ENCODE measurements around the gene PGGHG.
"Not testable (repeated sequence)": the region's sequence is repeated elsewhere in the genome, so short reads cannot be mapped to it uniquely, and the experiment has no call there.

Gene PGGHG

DNA sequence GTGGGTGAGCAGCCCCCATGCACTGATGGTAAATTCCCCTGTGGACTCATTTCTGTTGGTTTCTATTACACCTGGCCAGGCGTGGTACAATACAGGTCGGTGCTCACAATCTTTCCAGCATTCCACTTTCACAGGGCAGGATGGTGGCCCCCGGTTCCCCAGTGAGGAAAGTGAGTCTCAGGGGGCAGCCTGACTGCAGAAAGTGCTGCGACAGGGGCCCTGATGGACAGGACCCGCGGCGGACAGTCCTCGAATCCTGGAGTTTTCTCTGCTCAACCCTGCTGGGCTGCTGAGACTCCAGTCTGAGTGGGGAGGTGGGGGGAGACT lies 3.1 kb upstream of the PGGHG start:
- DNase-seq: no peak

DNA sequence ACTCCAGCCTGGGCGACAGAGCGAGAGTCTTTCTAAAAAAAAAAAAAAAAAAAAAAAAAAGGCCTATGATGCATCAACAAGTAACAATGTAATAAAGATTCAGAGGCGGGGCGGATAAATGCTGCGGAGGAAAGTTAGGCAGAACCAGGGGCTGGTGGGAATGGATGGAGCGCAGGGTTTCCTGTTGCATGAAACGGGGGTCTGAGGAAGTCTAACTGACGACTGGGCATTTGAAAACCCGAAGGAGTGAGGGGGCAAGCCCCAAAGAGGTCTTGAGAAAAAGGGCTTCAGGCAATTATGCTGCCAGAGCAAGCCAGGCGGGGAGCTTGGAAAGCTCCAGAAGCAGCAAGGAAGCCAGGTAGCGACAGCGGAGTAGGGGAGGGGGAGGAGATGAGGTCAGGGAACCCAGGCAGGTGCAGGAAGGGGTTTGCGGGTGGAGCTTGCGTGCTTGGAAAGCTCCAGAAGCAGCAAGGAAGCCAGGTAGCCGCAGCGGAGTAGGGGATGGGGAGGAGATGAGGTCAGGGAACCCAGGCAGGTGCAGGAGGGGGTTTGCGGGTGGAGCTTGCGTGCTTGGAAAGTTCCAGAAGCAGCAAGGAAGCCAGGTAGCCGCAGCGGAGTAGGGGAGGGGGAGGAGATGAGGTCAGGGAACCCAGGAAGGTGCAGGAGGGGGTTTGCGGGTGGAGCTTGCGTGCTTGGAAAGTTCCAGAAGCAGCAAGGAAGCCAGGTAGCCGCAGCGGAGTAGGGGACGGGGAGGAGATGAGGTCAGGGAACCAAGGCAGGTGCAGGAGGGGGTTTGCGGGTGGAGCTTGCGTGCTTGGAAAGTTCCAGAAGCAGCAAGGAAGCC lies 1.7 kb upstream of the PGGHG start:
- not testable (repeated sequence) for DNase-seq

DNA sequence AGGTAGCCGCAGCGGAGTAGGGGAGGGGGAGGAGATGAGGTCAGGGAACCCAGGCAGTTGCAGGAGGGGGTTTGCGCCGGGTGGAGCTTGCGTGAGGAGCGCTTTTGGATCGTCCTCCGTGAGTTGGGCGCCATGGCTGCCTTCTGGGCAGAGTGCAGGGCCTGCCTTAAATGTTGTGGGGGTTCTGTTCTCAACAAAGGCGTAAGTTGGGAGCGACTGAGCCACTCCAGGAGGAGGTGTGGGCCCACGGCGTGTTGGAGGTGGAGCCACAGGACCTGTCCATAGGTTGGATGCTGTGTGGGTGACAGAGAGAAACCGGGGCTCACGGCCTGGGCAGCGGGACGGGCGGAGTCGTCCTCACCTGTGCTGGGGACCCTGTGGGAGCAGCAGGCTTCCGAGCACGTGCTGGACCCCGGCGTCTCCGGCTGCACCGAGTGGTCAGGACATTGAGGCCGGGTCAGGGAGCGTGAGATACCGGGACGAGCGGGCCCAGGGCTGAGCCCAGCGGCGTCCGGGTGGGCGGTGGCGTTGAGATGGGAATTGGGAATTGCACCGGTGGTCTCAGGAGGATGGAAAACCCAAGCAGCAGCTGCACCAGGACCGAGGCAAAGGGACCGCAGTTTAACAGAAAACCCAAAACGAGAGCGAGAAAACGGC lies 977 bp upstream of the PGGHG start:
- DNase-seq: no peak

DNA sequence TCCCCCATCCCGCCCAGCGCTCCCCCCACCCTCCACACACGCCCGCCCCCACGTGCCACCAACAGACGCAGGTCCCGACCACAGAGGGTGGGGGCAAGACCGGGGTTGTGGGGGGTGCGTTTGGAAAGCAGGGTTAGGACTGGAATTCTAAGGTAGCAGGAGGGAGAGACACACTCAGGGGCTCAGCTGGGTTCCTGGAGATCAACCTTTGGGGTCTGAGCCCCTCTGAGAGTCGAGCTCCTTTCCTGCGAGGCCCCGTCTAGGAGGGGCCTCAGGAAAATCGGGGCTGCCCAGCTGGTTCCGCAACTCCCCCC lies 429 bp downstream of the PGGHG start:
- DNase-seq: no peak

DNA sequence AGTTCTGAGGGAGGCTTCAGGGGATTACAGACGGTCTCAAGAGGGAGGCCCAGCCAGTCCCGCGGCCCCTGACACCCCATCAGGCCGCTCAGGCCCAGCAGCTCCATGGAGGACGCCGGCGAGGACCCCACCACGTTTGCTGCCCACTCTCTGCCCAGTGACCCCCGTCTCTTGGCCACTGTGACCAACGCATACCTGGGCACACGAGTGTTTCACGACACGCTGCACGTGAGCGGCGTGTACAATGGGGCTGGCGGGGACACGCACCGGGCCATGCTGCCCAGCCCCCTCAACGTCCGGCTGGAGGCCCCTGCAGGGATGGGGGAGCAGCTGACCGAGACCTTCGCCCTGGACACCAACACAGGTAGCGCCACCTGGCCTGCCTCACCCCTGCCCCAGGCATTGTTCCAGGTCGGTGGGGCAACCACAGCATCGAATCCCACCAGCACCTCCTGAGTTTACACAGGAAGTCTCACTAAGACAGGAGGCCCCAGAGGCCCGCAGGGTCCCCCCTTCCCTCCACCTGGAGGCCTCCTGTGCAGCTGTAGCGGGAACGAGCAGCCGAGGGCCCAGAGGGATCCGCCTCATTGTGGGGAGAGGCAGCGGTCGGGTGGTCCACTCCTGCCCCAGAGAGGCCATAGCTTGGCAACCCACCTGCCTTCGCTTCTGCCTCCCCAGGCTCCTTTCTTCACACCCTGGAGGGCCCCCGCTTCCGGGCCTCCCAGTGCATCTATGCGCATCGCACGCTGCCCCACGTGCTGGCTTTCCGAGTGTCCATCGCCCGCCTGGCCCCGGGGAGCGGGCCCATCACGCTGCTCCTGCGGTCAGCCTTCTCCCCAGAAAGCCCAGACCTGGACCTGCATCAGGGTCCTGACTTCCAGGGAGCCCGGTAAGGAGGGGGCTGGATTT lies 1.0 kb downstream of the PGGHG start:
- no peak for DNase-seq

DNA sequence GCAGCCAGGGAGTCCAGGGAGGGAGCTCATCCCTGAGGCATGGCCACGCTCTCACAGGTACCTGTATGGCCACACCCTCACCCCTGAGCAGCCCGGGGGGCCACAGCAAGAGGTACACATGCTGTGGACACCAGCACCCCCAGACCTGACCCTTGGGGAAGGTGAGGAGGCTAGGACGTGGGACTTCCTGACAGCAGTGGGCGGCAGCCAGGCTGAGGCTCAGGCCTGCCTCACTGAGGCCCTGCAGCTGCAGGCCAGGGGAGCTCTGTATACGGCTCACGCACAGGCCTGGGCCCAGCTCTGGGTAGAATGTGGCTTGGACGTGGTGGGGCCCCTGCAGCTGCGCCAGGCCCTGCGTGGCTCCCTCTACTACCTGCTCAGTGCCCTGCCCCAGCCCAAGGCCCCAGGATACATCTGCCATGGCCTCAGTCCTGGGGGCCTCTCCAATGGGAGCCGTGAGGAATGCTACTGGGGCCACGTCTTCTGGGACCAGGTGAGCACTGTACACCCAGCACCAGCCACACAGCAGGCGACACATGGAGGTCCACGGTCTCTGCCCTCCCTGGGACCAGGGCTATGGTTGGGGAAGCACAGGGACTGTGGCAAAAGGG lies 1.8 kb downstream of the PGGHG start:
- no peak for DNase-seq

DNA sequence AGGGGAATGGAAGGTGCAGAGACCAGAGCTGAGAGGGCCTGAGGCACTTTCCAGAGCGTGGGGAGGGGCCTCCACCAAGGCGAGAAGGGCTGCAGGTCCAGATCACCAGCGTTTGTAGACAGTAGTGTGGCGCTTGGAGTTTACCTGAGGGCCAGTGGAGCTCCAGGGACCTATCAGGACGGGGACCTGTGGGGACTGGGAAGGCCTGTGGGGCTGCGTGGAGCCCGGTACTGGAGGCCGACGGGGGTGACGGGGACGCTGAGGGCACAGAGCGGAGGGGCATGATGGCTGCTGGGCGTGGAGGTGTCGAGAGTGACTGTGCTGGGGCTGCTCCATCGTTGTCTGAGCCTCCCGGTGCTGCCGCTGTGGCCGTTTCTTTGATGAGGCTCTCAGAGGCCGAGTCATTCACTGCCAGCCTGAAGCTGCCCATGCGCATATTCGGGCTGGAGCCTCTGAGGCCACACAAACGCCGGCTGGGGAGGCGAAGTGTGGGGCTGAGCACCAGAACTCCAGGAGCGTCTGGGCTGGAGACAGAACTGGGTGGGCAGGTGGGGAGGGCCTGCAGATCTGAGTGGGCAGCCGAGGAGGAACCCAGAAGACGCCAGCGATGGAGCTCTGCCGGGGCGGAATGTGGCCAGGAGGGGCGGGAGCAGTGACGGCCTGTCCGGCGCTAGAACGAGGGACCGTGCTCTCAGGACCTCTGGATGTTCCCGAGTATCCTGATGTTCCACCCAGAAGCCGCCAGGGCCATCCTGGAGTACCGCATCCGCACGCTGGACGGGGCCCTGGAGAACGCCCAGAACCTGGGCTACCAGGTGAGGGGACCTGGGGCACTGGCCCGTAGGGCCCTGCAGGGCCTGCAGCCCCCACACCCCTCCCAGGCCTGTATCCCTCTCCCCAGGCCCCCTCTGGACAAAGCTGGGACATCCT lies 2.6 kb downstream of the PGGHG start:
- no peak for DNase-seq

DNA sequence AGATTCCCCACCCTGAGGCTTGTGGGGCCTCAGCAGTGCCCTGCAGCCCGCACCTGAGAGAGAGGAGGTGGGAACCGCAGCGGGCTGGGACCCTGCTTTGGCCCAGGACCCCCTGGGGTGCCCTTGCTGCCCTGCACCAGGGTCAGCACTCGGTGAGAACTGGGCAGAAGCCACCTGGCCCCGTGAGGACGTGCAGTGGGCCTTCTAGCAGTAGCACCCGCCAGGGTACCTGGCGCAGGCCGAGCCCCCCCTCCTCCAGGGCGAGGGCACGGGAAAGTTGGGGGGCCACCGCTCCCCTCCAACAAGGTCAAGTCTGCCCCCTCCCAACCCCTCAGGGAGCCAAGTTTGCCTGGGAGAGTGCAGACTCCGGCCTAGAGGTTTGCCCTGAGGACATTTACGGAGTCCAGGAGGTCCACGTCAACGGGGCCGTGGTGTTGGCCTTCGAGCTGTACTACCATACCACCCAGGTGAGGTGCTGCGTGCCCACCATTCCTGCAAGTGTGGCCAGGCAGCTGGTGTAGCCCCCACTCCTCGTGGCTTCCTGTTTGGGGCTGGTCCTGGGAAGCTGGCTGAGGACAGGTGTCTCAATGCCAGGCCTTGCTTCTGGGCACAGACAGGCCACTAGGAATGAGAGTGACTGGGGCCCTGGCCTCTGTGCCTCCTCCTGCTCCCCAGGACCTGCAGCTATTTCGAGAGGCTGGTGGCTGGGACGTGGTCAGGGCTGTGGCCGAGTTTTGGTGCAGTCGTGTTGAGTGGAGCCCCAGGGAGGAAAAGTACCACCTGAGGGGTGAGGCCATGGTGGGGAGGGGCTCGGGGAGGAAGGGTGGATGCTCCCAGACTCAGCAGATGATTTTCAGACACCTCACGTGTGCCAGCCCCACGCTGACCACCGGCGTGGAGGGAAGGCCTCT lies 3.5 kb downstream of the PGGHG start:
- no peak for DNase-seq

DNA sequence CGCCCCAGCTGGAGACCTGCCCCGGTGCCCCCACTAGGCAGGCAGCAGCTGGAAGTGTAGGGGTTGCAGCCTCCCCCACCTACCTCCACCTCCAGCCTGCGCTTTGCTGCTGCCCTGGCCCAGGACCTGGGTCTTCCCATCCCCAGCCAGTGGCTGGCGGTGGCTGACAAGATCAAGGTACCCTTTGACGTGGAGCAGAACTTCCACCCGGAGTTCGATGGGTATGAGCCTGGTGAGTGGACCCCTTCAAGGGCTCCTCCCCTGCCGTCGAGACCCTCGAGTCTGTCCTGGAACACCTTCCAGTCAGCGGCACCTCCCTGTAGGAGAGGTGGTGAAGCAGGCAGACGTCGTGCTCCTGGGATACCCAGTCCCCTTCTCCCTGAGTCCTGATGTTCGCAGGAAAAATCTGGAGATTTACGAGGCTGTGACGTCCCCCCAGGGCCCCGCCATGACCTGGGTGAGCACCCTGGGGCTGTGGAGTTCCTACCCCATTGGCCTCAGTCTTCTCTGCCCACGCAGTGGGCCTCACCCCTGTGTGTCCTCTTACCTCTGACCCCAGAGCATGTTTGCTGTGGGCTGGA lies 4.4 kb downstream of the PGGHG start:
- DNase-seq: no peak

DNA sequence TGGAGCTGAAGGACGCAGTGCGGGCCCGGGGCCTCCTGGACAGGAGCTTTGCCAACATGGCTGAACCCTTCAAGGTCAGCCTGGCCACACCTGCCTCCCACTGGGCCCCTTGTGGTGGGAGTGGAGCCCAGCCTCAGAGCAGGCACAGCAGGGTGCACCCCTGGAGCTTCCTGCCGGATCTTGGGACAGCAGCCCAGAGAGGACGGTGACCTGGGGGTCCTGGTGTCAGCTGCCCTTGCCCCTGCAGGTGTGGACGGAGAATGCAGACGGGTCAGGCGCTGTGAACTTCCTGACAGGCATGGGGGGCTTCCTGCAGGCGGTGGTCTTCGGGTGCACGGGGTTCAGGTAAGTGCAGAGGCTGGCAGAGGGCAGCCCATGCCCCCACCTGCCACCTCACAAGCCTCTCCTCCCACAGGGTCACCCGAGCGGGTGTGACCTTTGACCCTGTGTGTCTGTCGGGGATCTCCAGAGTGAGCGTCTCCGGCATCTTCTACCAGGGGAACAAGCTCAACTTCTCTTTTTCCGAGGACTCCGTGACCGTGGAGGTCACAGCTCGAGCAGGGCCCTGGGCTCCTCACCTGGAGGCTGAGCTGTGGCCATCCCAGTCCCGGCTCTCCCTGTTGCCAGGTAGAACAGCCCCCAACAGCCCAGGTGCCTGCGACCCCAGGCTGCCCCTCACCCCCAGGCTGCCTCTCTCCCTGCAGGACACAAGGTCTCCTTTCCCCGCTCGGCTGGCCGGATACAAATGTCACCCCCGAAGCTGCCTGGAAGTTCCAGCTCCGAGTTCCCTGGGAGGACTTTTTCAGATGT lies 5.1 kb downstream of the PGGHG start:
- DNase-seq: no peak

DNA sequence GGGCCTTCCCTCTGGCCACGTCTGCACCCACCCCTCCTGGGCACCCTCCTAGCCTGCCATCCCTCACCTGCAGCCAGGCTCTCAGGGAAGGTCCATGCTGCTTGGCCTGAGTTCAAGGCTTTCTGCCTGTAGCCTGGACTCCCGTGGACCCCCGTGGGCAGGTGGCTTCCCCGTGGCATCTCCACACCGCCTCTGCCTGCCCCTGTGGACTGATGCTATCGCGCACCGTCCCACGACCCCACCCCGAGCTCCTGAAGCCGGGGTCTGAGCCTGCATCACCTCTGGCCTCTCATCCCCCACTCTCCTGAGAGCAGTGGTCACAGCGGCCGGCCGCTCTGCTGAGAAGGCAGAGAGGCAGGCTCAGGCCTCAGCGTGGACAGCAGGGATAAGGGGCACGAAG lies 5.9 kb downstream of the PGGHG start:
- DNase-seq: no peak

DNA sequence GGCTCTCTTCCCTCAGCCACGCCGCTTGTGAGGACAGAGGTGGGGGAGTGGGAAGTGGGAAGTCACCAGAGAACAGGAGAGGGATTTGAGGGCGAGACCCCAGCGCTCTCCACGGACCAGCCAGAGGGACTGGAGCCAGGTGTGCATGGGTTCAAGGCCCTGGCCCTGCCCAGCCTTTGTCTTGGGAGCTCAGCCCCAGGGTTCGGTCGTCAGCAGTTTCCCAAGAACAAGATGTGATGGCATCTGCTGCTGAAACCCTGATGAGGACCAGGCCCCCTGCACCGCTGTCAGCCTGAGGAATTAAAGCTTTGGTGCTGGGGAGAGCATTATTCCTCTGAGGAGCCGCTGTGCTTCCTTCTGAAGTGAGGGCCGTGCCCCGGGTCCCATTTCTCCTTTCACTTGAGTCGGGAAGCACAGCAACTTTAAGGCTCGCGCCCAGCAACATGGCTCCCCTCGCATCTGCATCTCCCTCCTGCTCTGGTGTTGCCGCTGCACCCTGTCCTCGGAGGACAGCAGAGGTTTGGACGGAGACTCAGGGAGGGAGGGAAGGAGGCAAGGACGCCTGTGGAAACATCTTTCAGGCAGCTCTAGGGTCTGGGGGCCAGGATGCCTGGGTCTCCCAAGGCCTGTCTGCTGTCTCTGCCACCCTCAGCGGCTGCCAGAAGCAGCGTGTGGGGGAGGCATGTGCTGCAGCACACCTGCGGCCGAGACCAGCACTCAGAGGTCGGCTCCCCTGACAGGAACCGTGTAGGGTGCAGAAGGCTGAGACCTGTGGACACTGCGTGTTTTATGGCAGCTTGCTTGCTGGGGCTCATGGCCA lies 6.6 kb downstream of the PGGHG start:
- no peak for DNase-seq

DNA sequence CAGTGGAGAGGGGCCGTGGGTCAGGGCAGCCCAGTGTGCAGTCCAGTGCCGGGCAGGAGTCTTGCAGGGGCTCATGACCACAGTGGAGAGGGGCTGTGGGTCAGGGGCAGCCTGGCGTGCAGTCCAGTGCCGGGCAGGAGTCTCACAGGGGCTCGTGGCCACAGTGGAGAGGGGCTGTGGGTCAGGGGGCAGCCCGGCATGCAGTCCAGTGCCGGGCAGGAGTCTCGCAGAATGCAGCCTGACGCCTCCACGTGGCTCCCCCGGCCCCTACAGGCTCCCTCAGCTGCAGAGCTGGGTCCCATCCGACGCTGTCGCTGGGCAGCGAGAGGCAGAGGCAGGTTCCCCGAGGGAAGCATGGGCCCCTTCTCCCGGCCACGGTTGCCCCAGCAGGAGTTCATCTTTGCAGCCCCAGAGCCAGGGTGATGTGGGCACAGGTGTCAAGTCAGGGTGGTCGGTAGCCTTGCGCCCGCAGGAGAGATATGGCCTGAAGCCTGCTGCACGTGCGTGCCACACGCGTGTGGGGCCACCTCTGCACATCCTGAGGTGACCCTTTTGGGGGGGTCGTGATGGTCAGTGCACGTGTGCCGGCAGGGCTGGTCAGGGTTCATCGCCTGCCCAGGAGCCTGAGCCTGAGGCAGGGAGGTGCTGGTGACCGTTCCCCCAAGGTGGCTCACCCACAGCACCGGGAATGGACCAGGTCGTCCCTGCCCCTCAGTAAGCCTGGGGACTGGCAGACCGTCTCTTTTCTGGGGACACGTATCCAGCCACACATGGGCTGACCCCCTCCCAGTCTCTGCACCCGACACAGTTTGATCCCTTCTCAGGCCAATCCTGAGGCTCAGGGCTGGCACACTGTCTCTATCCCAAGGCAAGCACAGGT lies 7.5 kb downstream of the PGGHG start:
- DNase-seq: no peak

DNA sequence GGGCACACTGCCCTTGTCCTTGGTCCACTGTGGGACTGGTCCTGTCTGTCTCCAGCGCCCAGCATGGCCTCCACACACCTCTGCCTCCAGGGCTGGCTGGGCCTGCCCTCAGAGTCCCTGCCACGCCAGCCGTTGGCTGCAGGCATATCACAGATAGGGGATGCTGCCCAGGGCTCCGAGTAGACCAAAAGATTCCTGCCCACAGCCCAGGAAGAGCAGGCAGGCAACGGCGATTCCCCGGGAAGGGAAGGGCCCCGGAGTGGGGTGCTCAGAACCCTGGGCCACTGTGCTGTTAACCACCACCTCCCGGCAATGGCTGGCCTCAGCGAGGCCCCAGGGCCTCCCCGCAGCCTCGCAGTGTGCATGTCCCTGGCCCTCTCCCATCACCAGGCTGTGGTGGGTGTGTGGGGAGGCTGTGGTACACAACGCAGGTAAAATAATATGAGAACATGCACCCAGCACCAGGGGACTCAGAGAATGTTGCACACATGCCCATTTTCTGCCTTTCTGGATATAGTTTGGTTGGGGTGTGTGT lies 8.2 kb downstream of the PGGHG start:
- no peak for DNase-seq

DNA sequence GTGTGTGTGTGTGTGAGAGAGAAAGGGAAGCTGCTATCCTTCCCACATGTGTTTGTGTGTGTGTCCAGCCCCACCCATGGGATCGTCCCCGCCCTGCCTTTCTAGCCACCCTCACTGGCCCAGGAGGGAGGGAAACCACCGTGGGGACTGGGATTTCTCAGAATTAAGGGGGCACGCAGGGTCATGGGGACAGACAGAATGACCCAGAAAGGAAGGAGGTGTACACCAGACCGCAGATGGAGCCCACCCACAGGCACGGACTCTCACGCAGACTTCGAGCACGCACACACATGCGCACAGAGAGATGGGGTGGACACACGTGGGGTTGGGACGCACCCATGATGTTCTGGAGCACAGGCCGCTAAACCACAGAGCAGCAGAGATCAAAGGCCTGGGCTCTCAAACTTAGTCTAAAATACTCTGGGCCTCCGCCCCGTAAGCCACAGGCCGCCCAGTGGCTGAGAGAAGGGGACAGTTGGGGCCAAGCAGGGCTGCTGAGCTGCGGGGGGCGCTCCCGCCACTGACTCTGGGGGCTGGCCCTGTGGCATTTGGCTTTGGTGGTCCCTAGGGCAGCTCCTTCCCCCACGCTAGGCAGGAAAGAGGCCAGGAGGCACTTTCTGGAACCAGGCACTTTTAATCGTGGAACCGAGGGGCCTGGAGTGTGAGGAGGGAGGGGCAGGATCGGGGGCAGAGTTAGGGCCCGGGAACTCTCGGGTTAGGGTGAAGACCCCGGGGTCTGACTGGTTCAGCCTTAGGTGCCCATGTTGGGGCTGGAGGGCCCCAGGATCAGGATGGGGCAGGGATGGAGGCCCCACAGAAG lies 8.9 kb downstream of the PGGHG start:
- DNase-seq: no peak

DNA sequence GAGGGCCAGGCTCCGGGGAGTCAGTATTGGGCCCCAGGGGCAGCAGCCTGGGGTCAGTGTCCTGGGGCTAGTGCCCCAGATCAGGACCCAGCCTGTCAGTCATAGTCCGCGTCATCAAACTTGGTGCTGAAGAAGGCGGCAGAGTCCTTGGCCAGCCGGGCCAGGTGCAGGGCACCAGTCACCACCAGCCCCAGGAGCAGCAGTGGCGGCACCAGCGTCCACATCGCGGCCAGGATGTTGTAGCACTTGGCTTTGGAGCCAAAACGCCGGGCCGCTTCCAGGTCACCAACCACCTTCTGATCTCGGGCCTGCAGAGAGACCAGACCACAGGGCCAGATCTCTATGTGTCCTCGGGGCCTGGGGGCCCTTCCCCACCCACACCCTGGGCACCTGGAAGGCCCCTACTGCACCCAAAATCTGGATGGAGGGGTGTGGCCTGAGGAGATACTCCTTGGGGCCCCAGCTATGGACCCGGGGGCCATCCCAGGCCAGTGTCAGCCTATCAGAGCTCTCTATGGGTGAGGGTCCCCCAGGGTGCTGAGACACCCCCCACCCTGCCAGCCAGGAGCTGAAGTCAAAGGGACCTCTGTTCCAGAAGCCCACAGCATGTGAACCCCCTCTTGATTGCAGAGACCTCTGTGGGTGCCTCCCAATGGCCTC lies 9.6 kb downstream of the PGGHG start:
- no peak for DNase-seq
